Heart right ventricle (tissue), 16 donors: ENCODE results near the gene PARN. TPM values are rescaled to one million over a fixed set of nuclear protein-coding genes. Genes with fewer than 3 reads are reported as not detected.

ENCODE experiments used
- ATAC-seq, 8 donors: fragments of 200-7000 bp; cut with Tn5 transposase; one replicate each; pipeline ENCODE4 v1.9.1; 2020; ENCODE audit warnings: mild to moderate bottlenecking in 8 of 8, moderate library complexity in 8 of 8, moderate number of reproducible peaks in 1 of 8
- DNase-seq, 2 donors: peaks; one replicate each; pipeline ENCODE4 v3.0.0-alpha.2; 2020
- H3K27ac ChIP-seq, 10 donors: fragments of 200-600 bp; sonication (generic) in 2 of 10; one replicate each; pipeline versions ENCODE4 v1.5.0 to v1.8.0; 2020 to 2022; ENCODE audit warnings: mild to moderate bottlenecking in 3 of 10
- H3K27me3 ChIP-seq, 7 donors: fragments of 200-600 bp; one replicate each; pipeline ENCODE4 v1.8.0; 2021 to 2022; ENCODE audit warnings: mild to moderate bottlenecking in 2 of 7
- H3K36me3 ChIP-seq, 9 donors: fragments of 200-600 bp; sonication (generic) in 1 of 9; one replicate each; pipeline versions ENCODE4 v1.5.0 to v1.8.0; 2020 to 2022; ENCODE audit warnings: mild to moderate bottlenecking in 2 of 9
- H3K4me1 ChIP-seq, 9 donors: fragments of 200-600 bp; sonication (generic) in 1 of 9; one replicate each; pipeline versions ENCODE4 v1.5.0 to v1.8.0; 2020 to 2022; ENCODE audit warnings: mild to moderate bottlenecking in 4 of 9
- H3K4me3 ChIP-seq, 10 donors: fragments of 200-600 bp; sonication (generic) in 2 of 10; one replicate each; pipeline versions ENCODE4 v1.5.0 to v1.8.0; 2020 to 2022; ENCODE audit warnings: mild to moderate bottlenecking in 7 of 10, moderate library complexity in 2 of 10
- H3K9me3 ChIP-seq, 11 donors: fragments of 200-600 bp in 10 of 11; sonication (generic) in 2 of 11; one replicate each; pipeline versions ENCODE4 v1.5.0 to v1.8.0; 2013 to 2022; ENCODE audit warnings: mild to moderate bottlenecking in 2 of 11, control low read depth in 1 of 11, moderate library complexity in 1 of 11
- CTCF ChIP-seq, 9 donors: fragments of 200-600 bp; sonication (generic) in 2 of 9; IDR thresholded peaks; one replicate each; pipeline versions ENCODE4 v1.5.0 to v1.8.0; 2021 to 2022; ENCODE audit warnings: antibody characterized with exemption in 9 of 9, mild to moderate bottlenecking in 5 of 9, moderate library complexity in 1 of 9
- WGBS, 2 donors: extraction: QIAGEN DNeasy Blood & Tissue Kit; methylation state at CpG; one replicate each; pipeline ENCODE4 v1.1.7; 2013; ENCODE audit warnings: inconsistent platforms in 1 of 2; 5-methylcytosine and 5-hydroxymethylcytosine counted together
- intact Hi-C, 10 donors: fragments of 100-400 bp; cut with DNase I; formaldehyde crosslinking; loops; one replicate each; pipeline versions ENCODE4 v1.11.1 to v1.14.2; 2022
- polyA plus RNA-seq, 2 donors: library from polyadenylated mRNA; stranded (reverse); fragments of 200-250 nt; gene quantifications; one replicate each; pipeline ENCODE4 v1.2.3, GENCODE V29; 2013
- total RNA-seq, 10 donors: library from RNA; stranded (reverse); fragmentation: NEBNext Ultra II Directional in 3 of 10; extraction: Animal tissue kit (Norgen Biotek cat#: 25700) in 3 of 10; gene quantifications; one replicate each; pipeline versions ENCODE4 v1.2.1 to v1.2.4, GENCODE V29; 2021 to 2023
- donor health status: Arrhythmogenic right ventricular cardiomyopathy.
- donor health status: ischemic (EF 13 %, LVEDD 7.1; RV severe dilation, severe dysfunction).
- donor health status: healthy with polysubstance abuse.
- donor health status: DM: no; HTN: yes; CAD: no.
- donor health status: DM: no; HTN: no; CAD: no.
- donor health status: ischemic (EF 25% LVEDD 6.9; RV normal size, moderate dysfunction).
- donor health status: ischemic (EF 25% LVEDD 5.7; RV mildly dilated, moderate dysfunction).
- donor health status: healthy.
- donor health status: DM: yes; HTN: yes; CAD: no.
- donor health status: Ischemic cardiomyopathy.
- donor health status: ischemic (EF 35%, LVEDD 5.7; RV mildly dilated, moderate dysfunction).
- donor health status: nonischemic (EF 11% LVEDD 7.7; RV severe dilation, severe dysfunction).
- donor health status: DM: yes; HTN: yes; CAD: no.
- donor health status: PGD.
- donor health status: ischemic (EF 29% LVEDD 5.4; RV normal size, mild dysfunction).
- donor health status: nonischemic (EF 23%, LVEDD 6.1; RV moderate dilation, normal function).

The PARN gene
- total and polyA plus RNA-seq, 12 donors, result 7.0 to 25.3 (median 22.8) TPM

- no peak for TF ChIP-seq CTCF (IDR thresholded peaks at IDR 0.05)
- Histone ChIP-seq H3K36me3 (peaks cover 0 to 8% (median 0%) of the 10 kb centered on the region in 9 donors), H3K9me3 (no peaks in the 10 kb centered on the region), H3K4me1 (peaks cover 0 to 26% (median 11%) of the 10 kb centered on the region in 9 donors), H3K4me3 (no peak overlapping the region), H3K27me3 (no peaks in the 10 kb centered on the region), H3K27ac (peak overlapping the region in 1 of 10 donors; percentile 71)
- 61 to 75% methylated on average over 5 of the region's 5 CpGs for WGBS, 2 donors
- intact Hi-C loops, result loop anchor here (1.0 to 10.0 kb wide), 13 partner anchors 41 to 605 kb away; partner anchors contain the start of gene ERCC4 (in 8 of the 10)
- no peak for DNase-seq
- ATAC-seq, result peak in 4 of 8 donors; percentile 29 to 75 (median 39)
Observed at GRCh38 chr16:14527411-14528044, 102.5 kb downstream of the PARN start.

GRCh38 chr16:14525596-14525995 lies 104.5 kb downstream of the PARN start:
- WGBS, 2 donors, result 97% methylated on average over 5 of the region's 5 CpGs
- no peak for TF ChIP-seq CTCF (IDR thresholded peaks at IDR 0.05)
- Histone ChIP-seq H3K4me3 (no peak overlapping the region), H3K27me3 (no peaks in the 10 kb centered on the region), H3K9me3 (no peaks in the 10 kb centered on the region), H3K4me1 (peaks cover 0 to 26% (median 11%) of the 10 kb centered on the region in 9 donors), H3K36me3 (peaks cover 0 to 8% (median 0%) of the 10 kb centered on the region in 9 donors), H3K27ac (no peak overlapping the region)
- no peak for DNase-seq
- intact Hi-C loops, result loop anchor here (5.0 to 10.0 kb wide), 8 partner anchors 61 to 603 kb away; partner anchors contain the start of gene ERCC4 (in 8 of the 10)
- no peak for ATAC-seq

GRCh38 chr16:14524979-14525378 lies 105.1 kb downstream of the PARN start:
- intact Hi-C loops, result loop anchor here (5.0 to 10.0 kb wide), 8 partner anchors 60 to 603 kb away; partner anchors contain the start of gene ERCC4 (in 8 of the 10)
- peaks cover 0 to 26% (median 11%) of the 10 kb centered on the region in 9 donors for H3K4me1 ChIP-seq
- 88 to 90% methylated on average over 3 of the region's 3 CpGs for WGBS, 2 donors
- DNase-seq (no peak), ATAC-seq (no peak)
- H3K27me3 ChIP-seq, result no peaks in the 10 kb centered on the region
- TF ChIP-seq CTCF (IDR thresholded peaks at IDR 0.05), result no peak
- no peak overlapping the region for H3K27ac ChIP-seq
- peaks cover 0 to 5% (median 0%) of the 10 kb centered on the region in 9 donors for H3K36me3 ChIP-seq
- no peaks in the 10 kb centered on the region for H3K9me3 ChIP-seq
- no peak overlapping the region for H3K4me3 ChIP-seq

- Histone ChIP-seq H3K4me1 (peaks cover 0 to 19% (median 7%) of the 10 kb centered on the region in 9 donors), H3K4me3 (no peak overlapping the region), H3K9me3 (no peaks in the 10 kb centered on the region), H3K36me3 (no peaks in the 10 kb centered on the region), H3K27me3 (no peaks in the 10 kb centered on the region), H3K27ac (no peak overlapping the region)
- no peak for TF ChIP-seq CTCF (IDR thresholded peaks at IDR 0.05)
- no peak for DNase-seq
- 95 to 96% methylated on average over 2 of the region's 2 CpGs for WGBS, 2 donors
- peak in 1 of 8 donors; percentile 36 for ATAC-seq
- intact Hi-C loops, result loop anchor here in 4 of 10 donors (10.0 kb wide), 3 partner anchors 59 to 599 kb away; partner anchors contain the start of gene ERCC4 (in 4 of the 4)
Observed at GRCh38 chr16:14523632-14524031, 106.4 kb downstream of the PARN start.
